HG03457 (cell line): ENCODE data around the gene LUM.

Experiments
- ATAC-seq: cut with Tn5 transposase; IDR thresholded peaks from one replicate; pipeline ENCODE4 v1.9.1; 2021; ENCODE audit warnings: moderate number of reproducible peaks; ENCODE audit not compliant: unreplicated experiment

Gene LUM, protein sequence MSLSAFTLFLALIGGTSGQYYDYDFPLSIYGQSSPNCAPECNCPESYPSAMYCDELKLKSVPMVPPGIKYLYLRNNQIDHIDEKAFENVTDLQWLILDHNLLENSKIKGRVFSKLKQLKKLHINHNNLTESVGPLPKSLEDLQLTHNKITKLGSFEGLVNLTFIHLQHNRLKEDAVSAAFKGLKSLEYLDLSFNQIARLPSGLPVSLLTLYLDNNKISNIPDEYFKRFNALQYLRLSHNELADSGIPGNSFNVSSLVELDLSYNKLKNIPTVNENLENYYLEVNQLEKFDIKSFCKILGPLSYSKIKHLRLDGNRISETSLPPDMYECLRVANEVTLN

DNA sequence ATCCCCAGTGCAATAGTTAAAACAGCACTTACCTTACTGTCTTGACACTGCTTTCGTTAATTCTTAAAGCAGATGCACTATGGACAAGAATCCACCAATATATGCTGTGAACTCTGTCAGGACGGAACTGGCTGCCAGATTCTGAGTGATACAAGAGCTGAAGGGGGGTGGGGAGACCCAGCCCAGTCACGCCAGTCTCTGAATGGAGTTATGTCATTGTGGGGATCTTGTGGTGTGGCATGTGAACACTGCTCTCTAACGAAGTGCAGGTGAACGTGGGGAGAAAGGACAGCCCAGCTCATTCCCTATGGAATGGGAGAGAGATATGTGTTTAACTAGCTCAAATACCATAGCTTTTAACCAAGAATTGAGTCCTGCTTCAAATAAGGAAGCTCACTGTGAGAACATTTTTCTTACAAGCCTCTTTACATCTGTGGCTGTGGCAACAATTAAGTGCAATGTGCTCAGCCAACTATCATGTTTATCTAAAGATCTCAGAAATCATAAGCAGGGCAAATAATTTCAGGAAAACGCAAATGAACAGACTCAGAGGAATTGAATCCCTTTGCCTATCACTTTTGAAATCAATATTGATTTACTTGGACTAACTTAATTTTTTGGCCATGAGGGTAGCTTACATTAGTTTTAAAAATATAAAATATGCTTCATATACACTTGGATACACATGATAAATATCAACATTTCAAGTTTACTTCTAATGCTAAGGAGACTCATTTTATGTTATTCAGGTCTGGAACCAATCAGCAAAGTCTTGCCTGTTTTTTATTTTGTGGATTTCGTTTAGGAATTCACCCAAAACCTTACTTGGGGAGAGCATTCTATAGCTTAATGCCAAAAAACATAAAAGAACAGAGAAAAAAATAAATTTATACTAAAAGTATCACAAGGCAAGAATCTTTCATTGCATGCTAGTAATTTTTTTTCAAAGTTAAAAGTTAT, at the start of gene LUM:
Gene LUM, minus strand, starts transcription at position 129 of the 960 bp plus-strand sequence. CDS start 2,515 bp downstream, outside the sequence.
- ATAC-seq: no peak

DNA sequence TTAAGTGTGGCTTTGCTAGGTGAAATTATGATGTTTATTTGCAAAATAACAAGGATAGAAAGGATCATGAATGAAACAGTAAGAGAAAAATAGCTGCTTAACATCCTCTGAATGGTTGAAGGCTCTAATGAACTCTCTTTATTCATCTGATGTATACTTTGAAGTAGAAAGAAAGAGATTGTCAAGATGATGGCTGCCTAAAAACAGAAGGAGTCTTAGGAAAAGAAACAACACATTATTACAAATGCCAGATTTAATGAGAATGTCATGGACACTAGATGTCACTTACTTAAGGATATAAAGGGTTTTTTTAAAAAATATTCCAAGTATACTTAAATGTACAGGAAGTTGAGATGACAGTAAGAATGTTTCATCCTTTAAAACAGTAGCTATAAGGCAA, 49.7 kb upstream of the LUM start:
- no peak for ATAC-seq

DNA sequence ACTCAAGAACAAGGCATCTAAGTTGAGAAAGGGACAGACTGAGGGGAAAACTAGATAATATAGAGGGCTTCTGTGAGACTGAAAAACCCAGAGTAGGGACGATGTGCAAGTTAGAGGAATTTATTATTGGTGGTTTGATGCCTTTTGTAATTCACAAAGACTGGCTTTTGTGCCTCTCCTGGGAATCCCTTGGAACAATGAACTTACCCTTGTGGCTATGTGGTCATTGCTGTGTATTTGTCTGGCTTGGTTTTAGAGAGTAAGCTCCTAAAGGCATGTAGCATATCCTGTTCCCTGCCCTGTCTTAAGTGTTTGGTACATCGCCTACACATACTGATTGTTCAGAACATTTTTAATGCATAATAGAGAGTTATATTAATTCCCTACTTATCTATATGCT, 44.7 kb upstream of the LUM start:
- ATAC-seq: no peak

DNA sequence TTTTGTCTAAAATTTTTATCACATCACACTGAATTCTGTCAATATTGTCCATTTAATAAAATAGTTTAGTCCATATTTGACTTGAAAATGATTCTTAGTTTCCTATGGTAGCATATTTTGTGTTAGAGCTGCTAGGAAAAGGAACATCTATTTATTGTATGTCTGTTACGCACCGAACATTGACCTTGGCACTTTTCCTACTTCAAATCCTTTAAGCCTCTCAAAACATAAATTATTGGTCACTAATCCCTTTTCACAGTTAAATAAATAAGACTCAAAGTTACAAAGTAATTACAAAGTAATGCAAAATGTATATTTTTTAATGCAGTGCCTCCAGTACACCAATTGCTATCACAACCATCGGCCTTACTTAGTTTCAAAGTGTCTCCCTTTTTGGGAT, 42.8 kb upstream of the LUM start:
- no peak for ATAC-seq

DNA sequence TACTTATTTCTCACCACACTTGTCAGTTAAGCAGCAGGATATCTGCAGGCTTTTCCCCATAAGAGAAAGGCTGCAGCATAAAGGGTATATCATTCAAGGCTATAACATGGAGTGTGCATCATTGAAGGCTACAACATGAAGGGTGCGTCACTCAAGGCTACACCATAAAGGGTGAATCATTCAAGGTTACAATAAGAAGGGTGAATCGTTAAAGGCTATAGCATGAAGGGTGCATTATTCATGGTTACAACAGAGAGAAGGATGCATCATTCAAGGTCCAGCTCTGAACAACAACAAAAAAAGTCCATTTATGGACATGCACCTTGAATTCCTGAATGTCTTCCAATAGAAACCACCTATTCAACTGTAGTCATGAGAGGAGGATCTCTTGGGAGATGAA, 32.8 kb upstream of the LUM start:
- no peak for ATAC-seq

DNA sequence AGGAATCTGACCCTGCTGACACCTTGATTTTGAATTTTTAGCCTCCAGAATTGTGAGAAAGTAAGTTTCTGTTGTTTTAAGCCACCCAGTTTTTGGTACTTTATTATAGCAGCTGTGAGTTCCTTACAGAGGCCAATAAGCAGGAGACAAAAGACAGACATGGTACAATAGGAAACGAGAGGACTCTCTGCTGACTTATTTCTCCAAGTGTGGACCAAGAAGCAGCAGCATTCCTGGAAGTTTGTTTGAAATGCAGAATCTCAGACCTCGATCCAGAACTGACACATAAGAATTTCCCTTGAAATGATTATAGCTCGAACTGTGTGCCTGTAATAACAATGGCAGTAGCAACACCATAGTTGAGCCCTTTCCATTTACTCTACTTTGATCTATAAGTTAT, 31.9 kb upstream of the LUM start:
- ATAC-seq: no peak

DNA sequence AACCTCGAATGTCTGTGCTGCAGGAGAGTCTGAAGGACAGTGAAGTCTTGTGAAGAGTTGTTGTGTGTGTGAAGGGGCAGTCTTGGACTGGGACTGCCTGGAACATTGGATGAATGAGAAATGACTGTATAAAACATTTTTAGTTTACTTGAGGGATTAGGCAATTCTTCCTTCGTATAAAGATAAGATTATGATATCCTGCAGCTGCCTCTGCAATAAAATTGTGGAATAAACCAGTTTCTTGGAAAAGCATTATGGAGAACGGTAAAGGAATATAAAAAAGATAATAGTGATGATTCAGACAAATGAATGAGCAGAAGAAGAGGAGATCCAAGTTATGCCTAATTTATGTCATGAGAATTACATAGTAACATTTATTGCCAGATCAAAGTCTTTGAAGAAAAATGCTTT, 30.9 kb upstream of the LUM start:
- no peak for ATAC-seq

DNA sequence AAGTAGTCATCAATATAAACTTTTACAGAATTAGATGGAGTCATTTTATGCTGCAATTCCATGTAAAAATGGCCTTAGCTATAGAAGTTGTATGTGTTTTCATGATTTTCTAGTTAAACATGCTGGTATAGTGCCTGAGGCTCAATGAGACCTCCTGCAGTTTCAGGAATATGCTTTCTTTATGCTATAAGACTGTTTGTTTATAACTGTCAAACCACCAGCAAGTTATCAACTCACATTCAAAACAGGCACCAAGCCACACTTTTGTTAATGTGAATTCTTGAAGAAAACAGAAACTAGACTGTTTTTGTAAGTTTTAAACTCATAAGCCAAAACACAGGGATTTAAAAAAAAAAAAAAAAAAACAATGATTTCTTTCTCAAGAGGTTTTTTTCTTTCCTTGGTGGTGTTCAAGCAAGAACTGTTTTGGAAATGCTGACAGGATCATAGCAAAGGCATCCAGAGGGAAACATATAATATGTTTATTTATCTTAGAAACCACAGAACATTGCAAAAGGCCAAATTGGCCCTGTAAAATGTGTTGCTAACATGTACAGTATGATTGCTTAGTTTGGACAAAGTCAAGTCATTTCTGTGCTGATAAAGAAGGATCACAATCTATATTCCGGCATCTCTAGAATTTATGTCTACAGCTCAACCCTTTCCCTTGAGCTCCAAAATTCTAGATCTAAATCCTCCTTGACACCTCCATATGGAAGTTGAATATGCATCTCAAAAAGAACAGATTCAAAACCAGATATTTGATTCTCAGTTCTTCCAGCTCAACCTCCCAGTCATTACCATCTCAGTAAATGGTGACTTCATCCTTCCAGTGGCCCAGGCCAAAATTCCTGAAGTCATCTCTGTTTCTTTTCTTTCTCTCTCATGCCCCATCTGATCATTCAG, 29.0 kb upstream of the LUM start:
- ATAC-seq: no peak

DNA sequence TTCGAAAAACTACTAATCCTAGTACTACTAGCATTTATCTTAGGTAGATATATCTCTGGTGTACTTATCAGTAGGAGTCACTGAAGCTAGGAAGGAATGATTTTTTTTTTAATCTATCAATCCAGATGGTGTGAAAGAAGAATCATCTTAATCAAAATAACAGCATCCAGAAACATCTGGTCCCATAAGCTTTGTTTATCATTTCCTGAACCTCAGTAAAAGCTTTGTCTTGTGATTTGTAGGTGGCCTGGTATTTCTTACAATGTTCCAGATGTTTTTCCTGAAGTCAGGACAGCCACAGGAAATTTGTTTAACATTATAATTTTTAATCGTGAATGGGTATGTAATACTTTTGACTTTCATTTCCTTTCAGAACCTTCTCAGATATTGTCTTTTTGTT, 28.0 kb upstream of the LUM start:
- ATAC-seq: no peak

DNA sequence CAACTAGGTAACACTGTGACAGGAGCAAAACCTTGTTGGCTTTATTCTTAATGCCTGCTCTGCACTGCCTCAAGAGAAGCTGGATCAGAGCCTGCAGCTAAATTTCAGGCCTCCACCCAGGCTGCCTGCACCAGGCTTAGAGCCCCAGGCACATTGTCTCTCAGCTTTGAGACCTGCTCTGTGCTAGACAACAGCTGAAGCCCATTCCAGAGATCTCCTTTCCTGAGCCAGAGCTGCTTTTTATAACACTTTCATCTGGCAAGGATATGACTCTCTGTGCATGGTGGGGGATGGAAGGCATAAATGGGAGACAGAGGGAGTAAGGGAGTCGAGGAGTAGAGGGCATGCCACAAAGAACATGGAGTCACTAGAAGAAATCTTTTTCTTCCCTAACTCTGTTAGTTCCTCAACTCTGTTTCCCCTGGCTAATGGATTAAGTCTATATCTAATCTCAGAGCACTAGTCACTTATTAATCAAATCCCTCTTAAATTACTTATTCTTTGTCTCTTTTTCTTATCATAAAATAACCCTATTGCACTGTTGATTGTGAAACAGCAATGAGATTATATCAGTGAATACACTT, 27.1 kb upstream of the LUM start:
- ATAC-seq: no peak

DNA sequence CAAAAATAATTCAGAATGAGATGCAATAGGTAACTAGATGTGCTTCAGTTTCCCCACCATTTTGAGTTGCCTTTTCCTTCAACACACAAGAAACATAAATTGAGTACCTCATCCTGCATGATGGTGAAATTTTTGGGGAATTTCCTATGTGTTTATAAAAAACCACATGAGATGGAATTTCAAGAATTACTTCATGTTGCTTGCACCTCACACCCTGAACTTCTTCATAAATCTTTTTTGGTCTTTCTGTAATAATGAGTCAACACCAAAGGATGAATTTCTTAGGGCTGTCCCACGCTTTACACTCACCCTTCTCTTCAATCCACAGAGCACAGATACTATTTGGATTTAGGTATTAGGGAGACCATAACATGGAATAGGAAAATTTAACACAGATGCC, 22.6 kb upstream of the LUM start:
- no peak for ATAC-seq

DNA sequence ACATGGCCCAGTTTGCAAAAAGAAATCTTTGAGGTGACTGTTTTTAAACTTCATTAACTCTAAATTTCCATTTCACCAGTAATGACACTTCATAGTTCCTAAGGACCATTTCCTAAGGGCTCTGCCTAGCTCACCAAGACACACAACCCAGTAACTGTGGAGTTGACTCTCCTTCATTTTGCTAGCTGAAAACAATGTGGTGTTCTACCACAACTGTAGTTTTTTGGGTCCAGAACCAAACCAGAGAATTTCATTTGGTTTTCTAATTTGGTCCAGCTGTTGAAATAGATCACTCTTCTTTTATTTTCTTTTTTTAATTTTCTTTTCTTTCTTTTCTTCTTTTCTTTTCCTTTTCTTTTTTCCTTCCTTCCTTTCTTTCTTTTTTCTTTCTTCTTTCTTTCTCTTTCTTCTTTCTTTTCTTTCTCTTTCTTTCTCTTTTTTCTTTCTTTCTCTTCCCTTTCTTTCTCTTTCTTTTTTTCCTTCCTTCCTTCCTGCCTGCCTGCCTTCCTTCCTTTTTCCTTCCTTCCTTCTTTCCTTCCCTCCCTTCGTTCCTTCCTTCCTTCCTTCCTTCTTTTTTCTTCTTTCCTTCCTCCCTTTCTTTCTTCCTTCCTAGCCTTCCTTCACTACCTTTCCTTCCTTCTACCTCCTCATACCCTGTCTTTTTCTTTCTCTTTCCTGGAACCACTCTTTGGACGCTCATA, 18.5 kb upstream of the LUM start:
- no peak for ATAC-seq

DNA sequence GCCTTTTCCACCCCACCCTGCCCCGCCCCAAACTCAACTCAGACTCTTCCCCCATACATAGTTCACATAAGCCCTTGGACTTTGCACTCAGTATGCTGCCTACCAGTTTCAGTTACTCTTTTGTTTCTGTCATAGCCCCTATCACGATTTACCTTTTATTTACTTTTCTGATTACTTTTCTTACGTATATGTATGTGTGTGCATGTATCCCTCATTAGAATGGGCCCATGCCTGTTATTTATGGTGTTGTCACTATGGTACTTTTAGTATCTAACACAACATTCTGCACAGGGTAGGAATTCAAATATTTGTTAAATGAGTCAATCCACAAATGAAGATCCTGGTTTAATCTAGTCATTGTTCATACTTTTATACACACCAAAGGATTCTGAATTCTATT, 16.5 kb upstream of the LUM start:
- ATAC-seq: no peak

DNA sequence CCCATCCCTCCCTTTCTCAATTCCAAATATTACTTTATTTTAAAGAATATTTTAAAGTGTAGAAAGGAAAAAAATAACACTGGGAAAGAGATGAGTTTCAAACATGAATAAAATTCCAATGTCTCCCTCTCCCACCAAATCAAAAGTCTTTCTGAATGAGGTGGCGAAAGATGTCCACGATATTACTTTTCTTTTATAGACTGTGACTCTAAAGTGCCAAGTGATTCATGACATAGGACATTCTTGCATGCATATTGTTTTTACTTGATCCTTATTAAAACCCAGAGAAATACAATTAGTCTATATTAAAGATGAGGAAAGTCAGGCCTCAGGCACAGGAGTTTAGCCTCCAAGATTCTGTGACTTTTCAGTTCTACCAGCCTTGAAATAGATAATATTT, 16.0 kb upstream of the LUM start:
- no peak for ATAC-seq

DNA sequence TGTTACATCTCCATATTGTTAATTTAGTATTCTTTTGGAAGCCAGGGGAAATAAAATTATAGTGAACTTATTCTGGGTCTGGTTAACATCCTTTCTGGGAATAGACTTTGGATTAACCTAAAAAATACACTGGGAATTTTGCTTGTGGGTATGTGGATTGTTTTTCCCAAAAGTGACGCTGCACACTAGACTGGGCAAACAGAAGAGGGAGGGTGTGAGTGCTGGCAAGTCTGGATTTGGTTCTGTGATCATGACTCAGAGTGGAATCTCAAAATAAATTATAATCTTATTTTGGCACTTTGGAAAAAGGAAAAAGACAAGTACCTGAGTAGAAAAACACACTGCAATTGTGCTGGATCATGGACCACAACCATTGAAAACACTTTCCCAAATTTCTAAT, 15.2 kb upstream of the LUM start:
- ATAC-seq: no peak

DNA sequence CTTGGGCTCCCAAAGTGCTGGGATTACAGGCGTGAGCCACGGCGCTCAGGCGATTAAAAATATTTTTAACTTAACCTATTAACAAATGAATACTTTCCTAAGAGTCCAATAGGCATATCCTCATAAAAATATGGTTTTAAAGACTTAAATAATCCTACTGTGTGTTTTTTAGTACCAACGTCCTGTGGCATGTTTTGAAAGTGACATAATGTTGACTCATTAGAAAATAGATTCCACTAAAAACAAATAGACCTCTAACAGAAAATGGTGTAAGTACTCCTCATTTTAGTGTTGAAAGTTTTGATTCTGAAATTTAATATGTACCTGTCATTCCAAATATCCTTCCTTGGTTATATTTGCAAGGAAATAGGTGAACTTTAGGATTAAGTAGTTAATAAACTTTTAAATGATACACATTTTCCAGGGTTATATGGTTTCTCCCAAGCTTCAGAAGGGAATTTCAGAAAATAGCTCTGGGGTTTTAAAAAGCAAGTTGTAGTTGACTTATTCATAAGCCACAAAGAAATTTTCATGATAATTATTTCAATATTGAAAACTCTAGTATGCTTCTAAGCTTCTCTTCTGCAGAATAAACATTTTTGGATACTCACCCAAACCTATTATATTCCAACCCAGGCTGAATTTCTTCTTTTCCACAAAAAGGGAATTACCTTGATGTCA, 12.1 kb upstream of the LUM start:
- ATAC-seq: no peak

DNA sequence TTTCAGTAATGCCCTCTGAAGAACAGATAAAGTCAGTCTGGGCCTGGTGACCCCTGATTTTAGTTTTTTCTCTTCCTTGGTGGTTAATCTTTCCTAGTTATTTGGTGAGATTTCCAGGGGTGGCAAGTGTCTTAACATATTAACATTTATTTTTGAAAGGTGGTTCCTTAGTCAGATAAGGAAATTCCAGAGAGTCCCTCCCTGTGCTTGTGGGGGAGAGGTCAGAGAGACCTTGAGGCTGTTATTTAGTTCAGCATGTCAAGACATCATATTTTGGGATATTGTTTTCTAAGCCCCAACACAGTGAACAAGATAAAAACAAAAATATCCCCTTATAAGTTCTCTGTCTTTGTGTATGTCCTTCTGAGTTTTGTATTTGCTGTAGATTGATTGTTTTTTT, 9.5 kb upstream of the LUM start:
- ATAC-seq: no peak

DNA sequence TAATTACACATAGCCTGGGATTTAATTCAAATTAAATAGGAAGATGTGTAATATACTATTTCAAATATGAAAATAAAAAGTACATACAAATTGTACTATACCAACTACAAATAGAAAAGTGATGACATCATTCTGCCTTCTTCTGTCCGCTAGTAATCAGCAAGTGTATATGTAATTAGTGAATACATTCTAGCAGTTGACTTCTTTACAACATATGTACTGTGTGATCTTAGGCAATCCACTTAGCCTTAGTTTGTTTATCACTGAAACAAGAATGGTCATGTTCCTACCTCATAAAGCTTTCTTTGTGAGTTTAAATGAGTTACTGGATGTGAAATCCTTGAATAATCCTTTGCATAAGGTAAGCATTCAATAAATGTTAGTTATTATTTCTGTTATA, 7.8 kb upstream of the LUM start:
- ATAC-seq: no peak

DNA sequence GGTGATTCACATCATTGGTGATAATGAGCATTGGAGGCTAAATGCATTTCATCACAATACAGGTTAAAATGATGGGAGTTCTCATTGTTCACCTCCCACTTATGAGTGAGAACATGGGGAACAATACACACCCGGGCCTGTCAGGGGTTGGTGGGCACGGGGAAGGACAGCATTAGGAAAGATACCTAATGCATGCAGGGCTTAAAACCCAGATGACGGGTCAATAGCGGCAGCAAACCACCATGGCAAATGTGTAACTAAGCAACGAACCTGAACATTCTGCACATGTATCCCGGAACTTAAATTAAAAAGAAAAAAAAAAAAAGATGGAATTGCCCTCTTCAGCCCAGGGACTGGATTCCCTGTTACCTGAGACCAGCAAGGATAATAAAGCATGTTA, 2.3 kb upstream of the LUM start:
- ATAC-seq: no peak
